SU-DHL-6 (cell line): ENCODE measurements around the gene MCM5.
"Not testable (repeated sequence)": the region's sequence is repeated elsewhere in the genome, so short reads cannot be mapped to it uniquely, and the experiment has no call there.

Experiments
- H2AFZ ChIP-seq: fragments of 200-600 bp; sonication (generic); 2 replicates; pipeline ENCODE4 v1.6.1; 2014; ENCODE audit warnings: low read depth, mild to moderate bottlenecking, moderate library complexity, mixed read lengths, antibody characterized with exemption, low read length; ENCODE audit not compliant: severe bottlenecking
- H3F3A ChIP-seq: fragments of 200-600 bp; shearing (Covaris generic); 2 replicates; pipeline ENCODE4 v1.6.0; 2016; ENCODE audit warnings: antibody characterized with exemption, mild to moderate bottlenecking; ENCODE audit not compliant: insufficient read depth
- H3K27ac ChIP-seq: fragments of 200-600 bp; sonication (generic); 2 replicates; pipeline ENCODE4 v1.5.1; 2016; ENCODE audit warnings: low read depth, mild to moderate bottlenecking, low read length, moderate library complexity, mixed read lengths
- H3K27me3 ChIP-seq: fragments of 200-600 bp; sonication (generic), shearing (Covaris generic); 2 replicates; pipeline ENCODE4 v1.6.0; 2014; ENCODE audit warnings: mild to moderate bottlenecking, low read length
- H3K36me3 ChIP-seq: fragments of 200-600 bp; sonication (generic); 2 replicates; pipeline ENCODE4 v1.6.1; 2014; ENCODE audit warnings: mild to moderate bottlenecking, low read length, mixed read lengths
- H3K4me2 ChIP-seq: fragments of 300-600, 200-600 bp; shearing (Covaris generic), sonication (generic); 2 replicates; pipeline ENCODE4 v1.6.0; 2014; ENCODE audit warnings: low read length, low read depth, mild to moderate bottlenecking; ENCODE audit not compliant: poor library complexity, severe bottlenecking
- H3K4me3 ChIP-seq: fragments of 200-600 bp; sonication (generic); 2 replicates; pipeline ENCODE4 v1.5.1; 2014; ENCODE audit warnings: antibody characterized with exemption, low read length, mild to moderate bottlenecking, mixed read lengths; ENCODE audit not compliant: insufficient read depth, poor library complexity, severe bottlenecking
- H3K79me2 ChIP-seq: fragments of 200-600 bp; sonication (generic); 2 replicates; pipeline ENCODE4 v1.6.1; 2014; ENCODE audit warnings: mild to moderate bottlenecking, low read length, moderate library complexity; ENCODE audit not compliant: insufficient read depth
- H3K9ac ChIP-seq: fragments of 200-600 bp; sonication (generic); 2 replicates; pipeline ENCODE4 v1.7.0; 2014; ENCODE audit warnings: mild to moderate bottlenecking, low read length
- H3K9me2 ChIP-seq: fragments of 200-600 bp; sonication (generic); replicated peaks from 2 replicates; pipeline ENCODE4 v1.6.1; 2014; ENCODE audit warnings: low read length; ENCODE audit not compliant: insufficient read depth
- H3K9me3 ChIP-seq: fragments of 200-600 bp; sonication (generic); 2 replicates; pipeline ENCODE4 v1.6.1; 2014; ENCODE audit warnings: low read length, mixed read lengths; ENCODE audit not compliant: insufficient read depth
- H4K20me1 ChIP-seq: fragments of 200-600 bp; sonication (generic); 2 replicates; pipeline ENCODE4 v1.6.1; 2014; ENCODE audit warnings: low read depth, mild to moderate bottlenecking, antibody characterized with exemption, low read length, moderate library complexity, mixed read lengths
- CTCF ChIP-seq: fragments of 200-600 bp; sonication (generic); IDR thresholded peaks from one replicate; pipeline ENCODE4 v1.5.1; 2017; ENCODE audit warnings: antibody characterized with exemption, mild to moderate bottlenecking, low read length, moderate library complexity; ENCODE audit not compliant: insufficient read depth, poor library complexity, severe bottlenecking
- EZH2phosphoT487 ChIP-seq: fragments of 200-600 bp; sonication (generic), shearing (Covaris generic); conservative IDR thresholded peaks from 2 replicates; pipeline ENCODE4 v1.6.1; 2018; ENCODE audit warnings: mild to moderate bottlenecking, antibody characterized with exemption, low read length, moderate library complexity, mixed read lengths

Gene MCM5

DNA sequence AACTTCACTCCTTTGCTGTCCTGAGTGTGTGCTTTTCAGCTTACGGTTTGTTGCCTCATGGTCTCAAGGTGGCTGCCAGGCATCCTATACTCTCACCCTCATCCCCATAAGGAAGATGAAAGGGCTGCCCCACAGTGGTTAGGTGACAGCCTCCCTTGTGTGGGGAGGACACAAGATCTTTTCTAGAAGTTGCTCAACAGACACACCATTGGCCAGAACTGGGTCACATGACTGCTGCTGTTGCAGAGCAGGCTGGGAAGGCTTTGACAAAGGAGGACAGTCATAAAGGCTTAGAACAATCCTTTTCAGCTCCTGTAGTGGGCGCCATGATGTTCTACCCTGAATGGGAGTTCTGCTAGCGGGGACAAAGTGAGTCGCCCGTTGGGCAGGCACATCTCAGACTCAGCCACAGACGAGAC is 71.0 kb downstream of the MCM5 start:
- no peaks in the 10 kb centered on the region for H4K20me1 ChIP-seq
- no peaks in the 10 kb centered on the region for H3K9me2 ChIP-seq
- no peaks in the 10 kb centered on the region for H3K27me3 ChIP-seq
- no peaks in the 10 kb centered on the region for H3K36me3 ChIP-seq
- TF ChIP-seq EZH2phosphoT487 (no peak), CTCF (no peak)
- no peak overlapping the region for H2AFZ ChIP-seq
- H3K4me2 ChIP-seq: no peak overlapping the region
- H3F3A ChIP-seq: no peaks in the 10 kb centered on the region
- no peak overlapping the region for H3K9ac ChIP-seq
- H3K4me3 ChIP-seq: no peak overlapping the region
- H3K27ac ChIP-seq: no peak overlapping the region
- H3K79me2 ChIP-seq: no peaks in the 10 kb centered on the region
- no peaks in the 10 kb centered on the region for H3K9me3 ChIP-seq

DNA sequence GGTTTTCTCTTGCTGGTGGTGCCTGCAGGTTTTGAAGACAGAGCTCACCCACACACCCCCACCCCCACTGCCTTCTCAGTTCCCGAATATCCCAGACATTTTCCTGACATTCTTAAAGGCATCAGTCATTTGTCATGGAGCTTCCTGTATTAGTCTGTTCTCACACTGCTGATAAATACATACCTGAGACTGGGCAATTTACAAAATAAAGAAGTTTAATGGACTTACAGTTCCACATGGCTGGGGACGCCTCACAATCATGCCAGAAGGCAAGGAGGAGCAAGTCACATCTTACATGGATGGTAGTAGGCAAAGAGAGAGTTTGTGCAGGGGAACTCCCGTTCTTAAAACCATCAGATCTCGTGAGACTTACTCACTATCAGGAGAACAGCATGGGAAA is 71.6 kb downstream of the MCM5 start:
- not testable (repeated sequence) for H3K27me3 ChIP-seq, H4K20me1 ChIP-seq, H3K4me2 ChIP-seq, H3K36me3 ChIP-seq, H3K9me2 ChIP-seq, H3K79me2 ChIP-seq, H3K9me3 ChIP-seq, H2AFZ ChIP-seq, H3K4me3 ChIP-seq, H3K27ac ChIP-seq, H3F3A ChIP-seq, H3K9ac ChIP-seq

- TF ChIP-seq EZH2phosphoT487 (no peak), CTCF (no peak)
- no peak overlapping the region for H3K27ac ChIP-seq
- no peak overlapping the region for H3K4me2 ChIP-seq
These were observed 72.5 kb downstream of the MCM5 start for GRCh38 chr22:35472488-35472887.

DNA sequence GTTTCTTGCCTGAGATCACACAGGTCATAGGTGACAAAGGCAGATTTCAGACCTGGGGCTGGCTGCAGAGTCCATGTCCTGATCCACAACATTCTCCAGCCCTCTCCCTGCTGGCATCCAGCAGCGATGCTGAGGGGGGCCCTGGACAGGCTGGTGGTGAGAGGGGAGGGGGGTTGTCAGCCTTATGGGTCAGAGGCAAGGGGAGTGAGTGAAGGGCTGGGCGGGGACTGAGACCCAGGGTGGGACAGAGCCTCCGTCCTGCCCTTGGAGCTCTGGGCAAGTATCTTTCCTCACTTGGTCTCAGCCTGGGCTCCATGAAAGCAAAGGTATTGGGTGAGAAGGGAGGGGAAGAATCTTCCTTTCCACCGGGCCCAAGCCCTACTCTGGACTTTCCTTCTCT is 74.0 kb downstream of the MCM5 start:
- Histone ChIP-seq H3K9me3 (no peaks in the 10 kb centered on the region), H3K36me3 (no peaks in the 10 kb centered on the region), H2AFZ (no peak overlapping the region), H3K27ac (no peak overlapping the region), H3K27me3 (no peaks in the 10 kb centered on the region), H3K4me3 (no peak overlapping the region), H3K4me2 (no peak overlapping the region), H3K79me2 (no peaks in the 10 kb centered on the region), H3F3A (no peaks in the 10 kb centered on the region), H3K9ac (no peak overlapping the region), H3K9me2 (no peaks in the 10 kb centered on the region), H4K20me1 (no peaks in the 10 kb centered on the region)
- TF ChIP-seq EZH2phosphoT487: no peak
- TF ChIP-seq CTCF: no peak

More at GRCh38 chr22:35472488-35472887, 72.5 kb downstream of the MCM5 start:
- Histone ChIP-seq H2AFZ (no peak overlapping the region), H3K9me2 (no peaks in the 10 kb centered on the region), H4K20me1 (no peaks in the 10 kb centered on the region), H3K9ac (no peak overlapping the region), H3F3A (no peaks in the 10 kb centered on the region), H3K27me3 (no peaks in the 10 kb centered on the region), H3K36me3 (no peaks in the 10 kb centered on the region), H3K4me3 (no peak overlapping the region), H3K9me3 (no peaks in the 10 kb centered on the region), H3K79me2 (no peaks in the 10 kb centered on the region)
